HG03442 (cell line): ENCODE measurements around the gene P2RX5.

Experiments
- ATAC-seq: cut with Tn5 transposase; IDR thresholded peaks from one replicate; pipeline ENCODE4 v1.9.1; 2021; ENCODE audit warnings: mild to moderate bottlenecking, moderate library complexity; ENCODE audit not compliant: unreplicated experiment

Gene P2RX5

DNA sequence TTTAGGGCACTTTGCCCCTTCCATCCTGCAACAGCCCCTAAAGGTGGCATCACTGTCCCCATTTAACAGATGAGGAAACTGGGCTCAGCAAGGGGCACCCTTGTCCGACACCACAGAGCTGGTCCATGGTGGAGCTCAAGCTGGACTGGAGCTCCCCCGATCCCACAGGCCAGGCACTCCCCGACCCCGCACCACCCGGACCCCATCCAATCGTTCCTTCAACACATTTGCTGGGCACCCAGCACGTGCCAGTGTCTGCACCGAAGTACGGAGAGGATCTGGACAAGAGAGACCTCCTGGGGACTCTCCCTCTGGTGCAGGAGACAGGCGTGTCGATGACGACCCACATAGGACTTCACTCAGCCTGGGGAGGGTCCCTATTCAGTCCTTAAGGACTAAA is 13.9 kb downstream of the P2RX5 start:
- ATAC-seq: no peak

GRCh38 chr17:3681565-3681964 is 14.4 kb downstream of the P2RX5 start:
- ATAC-seq: no peak

DNA sequence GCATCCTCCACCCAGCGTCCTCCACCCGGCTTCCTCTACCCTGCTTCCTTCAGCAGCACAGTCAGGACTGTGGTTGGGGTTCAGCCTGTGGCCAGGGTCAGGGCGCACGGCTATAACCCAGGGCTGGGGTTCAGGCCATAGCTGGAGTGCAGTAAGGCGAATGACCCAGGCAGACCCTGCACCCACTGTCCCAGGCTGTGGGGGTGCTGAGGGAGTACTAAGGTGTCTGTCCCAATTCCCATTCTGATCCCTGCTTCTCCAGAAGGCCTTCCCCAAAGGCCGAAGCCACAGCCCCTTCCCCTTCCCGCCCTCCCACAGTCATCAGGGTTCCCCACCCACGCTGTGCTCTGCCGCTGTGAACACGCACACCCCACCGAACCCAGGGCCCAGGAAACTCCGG is 14.9 kb downstream of the P2RX5 start:
- ATAC-seq: no peak

- ATAC-seq: no peak
These were observed 16.3 kb downstream of the P2RX5 start for GRCh38 chr17:3679531-3680126.

GRCh38 chr17:3678821-3679530 is 17.0 kb downstream of the P2RX5 start:
- ATAC-seq: no peak

GRCh38 chr17:3678095-3678820 is 17.7 kb downstream of the P2RX5 start:
- no peak for ATAC-seq

DNA sequence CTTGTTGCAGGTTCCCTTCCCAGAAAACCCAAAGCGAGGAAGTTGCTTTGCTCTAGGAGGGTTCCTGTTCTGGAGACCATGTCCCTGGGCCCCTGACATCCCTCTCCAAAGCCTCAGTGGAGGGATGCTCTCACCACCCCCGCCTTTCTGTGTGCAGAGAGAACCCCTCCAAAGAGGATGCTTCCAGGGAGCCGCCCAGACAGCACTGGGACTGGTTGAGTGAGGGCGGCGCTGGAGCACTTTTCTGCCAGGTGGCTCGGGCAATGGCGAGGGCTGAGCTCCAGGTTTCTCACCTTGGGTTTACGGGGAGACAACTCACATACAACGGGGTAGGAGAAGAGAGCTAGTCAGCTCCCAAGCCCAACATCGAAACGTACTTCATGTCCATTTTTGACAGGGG is 20.1 kb downstream of the P2RX5 start:
- ATAC-seq: no peak

GRCh38 chr17:3672571-3672970 is 23.4 kb downstream of the P2RX5 start:
- ATAC-seq: no peak

DNA sequence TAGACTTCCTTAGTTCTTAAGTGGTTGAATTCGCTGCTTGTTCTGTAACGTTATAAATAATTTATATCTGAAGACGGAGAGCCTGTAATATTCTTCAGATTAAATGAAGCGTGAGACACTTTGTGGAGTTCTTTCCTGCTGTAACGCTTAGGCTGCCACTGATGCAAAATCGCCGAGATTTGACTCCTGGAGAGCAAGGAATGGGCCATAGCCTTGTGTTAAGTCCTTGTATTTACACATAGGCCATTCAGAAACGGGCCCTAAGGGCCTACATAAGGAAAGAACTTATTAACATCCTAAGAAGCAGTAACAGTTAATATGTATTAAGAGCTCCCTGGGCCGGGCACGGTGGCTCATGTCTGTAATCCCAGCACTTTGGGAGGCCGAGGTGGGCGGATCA is 26.4 kb downstream of the P2RX5 start:
- ATAC-seq: no peak

- ATAC-seq: peak; percentile 16
These were observed 26.9 kb downstream of the P2RX5 start for GRCh38 chr17:3669085-3669347.

DNA sequence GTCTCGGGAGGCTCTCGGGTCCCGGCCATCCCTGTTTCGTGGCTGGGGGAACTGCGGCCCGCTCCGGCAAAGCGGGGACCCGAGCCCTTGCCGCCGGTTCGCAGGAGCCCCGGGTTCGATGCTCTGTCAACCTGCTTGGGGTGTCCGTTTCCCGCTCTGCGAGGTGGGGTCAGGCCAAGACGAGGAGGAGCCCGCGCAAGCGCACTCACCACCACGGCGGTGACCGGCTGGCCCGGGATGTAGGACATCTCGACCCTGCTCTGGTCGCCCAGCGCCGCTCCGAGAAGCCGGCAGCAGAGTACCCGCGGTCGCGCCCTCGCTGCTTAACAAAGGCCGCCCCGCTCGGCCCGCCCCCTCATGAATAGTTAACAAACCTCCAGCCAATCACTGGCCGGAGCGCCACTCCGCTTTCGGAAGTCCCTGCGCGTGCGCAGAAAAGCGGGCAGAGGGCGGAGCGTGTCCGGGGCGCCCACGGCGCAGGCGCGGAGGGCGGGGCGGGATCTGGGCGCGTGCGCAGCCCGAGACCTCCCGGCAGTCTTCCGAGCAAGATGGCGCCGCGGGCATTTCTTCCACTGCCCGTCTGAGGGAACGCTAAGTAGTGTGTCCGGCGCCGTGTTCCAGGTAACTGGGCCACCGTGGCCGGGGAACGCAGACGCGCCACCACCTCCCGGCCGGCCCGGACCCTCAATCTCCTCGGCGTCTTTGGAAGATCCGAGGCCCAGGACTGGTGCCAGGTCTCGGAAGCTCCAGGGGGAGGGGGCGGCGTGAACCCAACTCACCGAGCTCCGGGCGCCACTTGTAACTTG is 27.5 kb downstream of the P2RX5 start, which contains the start of the genes EMC6 and TAX1BP3:
Gene EMC6 (plus strand): TSS at position 534 of the 806 bp plus-strand sequence. CDS start 335 bp downstream, outside the sequence.
Gene TAX1BP3 (minus strand): TSS at position 300 of the 806 bp plus-strand sequence. CDS start 52 bp downstream, at position 248.
- peak; percentile 80 for ATAC-seq

GRCh38 chr17:3667366-3668278 is 28.3 kb downstream of the P2RX5 start:
- ATAC-seq: peak; percentile 5

DNA sequence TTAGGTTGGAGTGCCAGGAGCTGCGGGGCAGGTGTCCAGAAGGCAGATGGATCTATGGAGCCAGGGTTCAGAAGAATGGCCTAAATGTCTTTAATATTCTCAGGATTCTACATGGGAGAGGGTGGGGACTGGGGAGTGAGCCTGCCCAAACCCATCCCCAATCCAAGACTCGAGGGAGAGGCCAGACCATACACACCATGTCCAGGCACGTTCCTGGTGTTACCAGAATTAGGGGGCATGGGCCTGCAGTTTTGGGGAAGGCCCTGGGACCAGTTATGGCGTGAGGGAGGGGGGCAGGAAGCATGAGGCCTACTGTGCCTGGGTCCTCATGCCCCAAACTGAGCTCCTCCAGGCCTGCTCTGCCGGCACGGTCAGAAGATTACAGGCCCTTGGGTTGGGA is 29.4 kb downstream of the P2RX5 start:
- no peak for ATAC-seq

- no peak for ATAC-seq
These were observed 30.1 kb downstream of the P2RX5 start for GRCh38 chr17:3665834-3666233.

DNA sequence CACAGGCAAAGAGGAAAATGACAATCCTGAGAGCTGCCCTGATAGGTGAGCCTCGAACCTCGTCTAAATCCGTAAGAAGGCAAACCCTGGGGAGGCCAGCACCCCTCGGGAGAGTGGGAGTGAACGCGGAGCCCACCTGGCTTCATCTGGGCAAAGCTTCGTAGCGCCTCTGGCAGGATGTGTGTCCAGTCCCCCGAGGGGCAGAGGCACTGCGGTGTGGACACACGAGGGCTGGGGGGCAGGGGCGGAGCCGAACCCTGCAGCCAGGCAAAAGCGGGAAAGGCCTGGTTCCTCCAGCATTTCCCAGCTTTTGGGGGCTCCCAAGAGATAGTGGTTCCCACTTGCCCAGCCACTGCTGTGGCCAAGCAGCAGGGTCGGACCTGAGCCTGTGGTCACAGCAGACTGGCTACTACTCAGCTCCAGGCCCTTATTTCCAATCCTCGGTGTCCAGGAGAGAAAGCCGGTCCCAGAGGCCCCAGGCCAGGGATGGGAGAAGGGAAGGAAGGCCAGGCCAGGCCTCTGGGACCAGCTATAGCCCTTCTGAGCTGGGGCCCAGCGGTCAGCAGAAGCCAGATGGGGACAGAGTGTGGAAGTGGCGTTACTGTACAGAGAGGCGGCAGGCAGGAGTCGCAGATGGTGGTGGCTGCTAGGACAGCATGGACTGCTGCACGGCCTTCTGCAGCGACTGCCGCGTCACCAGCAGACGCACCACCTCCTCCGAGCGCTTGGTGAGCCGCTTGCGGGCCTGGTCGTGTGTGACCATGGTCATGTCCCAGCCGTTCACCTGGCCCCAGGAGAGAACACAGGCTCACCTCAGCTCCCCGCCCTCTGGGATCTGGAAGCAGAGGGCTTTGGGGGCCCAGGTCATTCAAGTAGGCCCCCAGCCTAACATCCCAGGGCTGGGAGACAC is 32.6 kb downstream of the P2RX5 start:
- no peak for ATAC-seq

DNA sequence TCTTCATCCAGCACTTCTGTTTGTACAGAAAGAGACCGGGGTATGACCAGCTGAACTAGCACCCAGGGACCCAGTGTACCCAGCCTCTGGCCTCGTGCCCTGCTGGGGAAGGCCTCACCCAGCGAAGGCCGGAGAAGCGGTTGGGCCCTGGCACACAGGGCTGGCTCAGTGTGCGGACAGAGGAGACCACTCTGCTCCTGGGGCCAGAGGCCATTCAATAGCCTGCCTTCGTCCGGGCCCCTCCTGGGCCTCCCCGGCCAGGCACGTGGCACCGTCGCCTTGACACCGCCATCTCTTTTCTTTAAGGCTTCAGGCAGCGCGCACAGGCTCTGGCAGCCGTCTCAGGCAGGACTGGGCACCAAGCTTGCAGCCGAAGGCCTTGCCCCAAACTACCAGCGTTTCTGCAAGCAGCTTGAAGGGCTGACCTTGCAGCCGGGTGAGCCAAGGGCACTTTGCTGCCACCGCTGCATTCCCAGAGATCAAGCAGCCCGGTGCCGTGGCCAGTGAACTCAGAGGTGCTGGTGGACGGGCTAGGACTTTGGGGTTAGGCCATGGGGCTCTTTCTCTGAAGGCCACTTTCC is 35.6 kb downstream of the P2RX5 start:
- ATAC-seq: no peak

DNA sequence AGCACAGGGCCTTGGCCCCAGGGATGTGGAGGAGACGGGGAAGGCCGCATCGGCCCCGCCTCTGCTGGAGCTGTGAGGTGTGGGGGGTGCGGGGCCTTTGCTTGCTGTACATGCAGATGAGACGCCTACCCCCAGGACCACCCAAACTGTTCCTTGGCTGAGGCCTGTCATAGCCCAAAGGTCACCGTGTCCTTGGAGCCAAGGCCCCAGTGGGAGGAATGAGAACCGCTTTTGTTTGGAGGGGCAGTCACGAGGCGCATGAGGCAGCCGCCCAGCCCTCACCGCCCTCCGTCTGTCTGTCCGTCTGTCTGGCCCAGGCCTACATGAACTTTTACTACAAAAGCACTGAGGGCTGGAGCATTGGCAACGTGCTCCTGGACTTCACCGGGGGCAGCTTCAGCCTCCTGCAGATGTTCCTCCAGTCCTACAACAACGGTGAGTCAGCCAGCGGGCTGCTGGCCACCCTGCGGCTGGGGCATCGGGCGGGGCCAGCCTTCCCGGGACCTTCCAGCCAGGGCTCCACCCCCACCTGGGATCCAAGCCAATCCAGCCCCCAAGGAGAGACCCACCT is 36.3 kb downstream of the P2RX5 start:
- no peak for ATAC-seq

GRCh38 chr17:3658784-3659449 is 37.0 kb downstream of the P2RX5 start:
- ATAC-seq: no peak
